ENCODE results near the gene SMARCAL1. TPM values are rescaled to one million over a fixed set of nuclear protein-coding genes. Genes with fewer than 3 reads are reported as not detected.

Gene SMARCAL1
- total and polyA plus RNA-seq, 2 of the 13 experiments (the other 11 are each of a cell fraction or from before 2014, with no cell fraction given) = 12.7 to 21.3 TPM

DNA sequence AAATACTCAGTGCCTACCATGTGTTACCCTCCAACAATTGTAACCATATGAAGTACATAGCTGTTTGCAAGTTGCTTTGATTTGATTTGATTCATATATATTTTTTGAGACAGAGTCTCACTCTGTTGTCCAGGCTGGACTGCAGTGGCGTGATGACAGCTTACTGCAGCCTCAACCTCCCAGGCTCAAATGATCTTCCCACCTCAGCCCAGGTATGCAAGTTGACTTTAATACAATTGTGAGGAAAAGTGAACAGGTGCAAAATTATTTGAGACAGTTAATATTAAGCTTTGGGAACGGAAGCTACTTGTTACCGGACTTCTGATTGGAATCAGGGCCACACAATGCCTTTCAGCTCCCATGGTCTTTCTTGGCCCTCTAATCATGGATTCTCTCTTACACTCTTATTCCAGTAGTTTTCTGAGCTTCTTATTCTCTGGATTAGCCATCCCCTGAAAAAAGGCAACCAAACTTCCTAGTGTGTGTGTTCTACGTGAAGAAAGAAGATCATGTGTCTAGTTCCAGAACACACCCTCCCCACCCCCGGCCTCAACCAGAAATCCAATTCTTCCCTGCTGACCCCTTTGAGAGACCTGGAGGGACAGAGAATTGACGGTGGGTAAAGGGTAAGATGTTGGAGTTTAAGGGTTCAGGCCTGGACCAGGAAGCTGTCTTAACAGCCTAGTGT, 85.2 kb downstream of the SMARCAL1 start:
- in situ Hi-C loops (cut with HindIII; ENCODE audit: extremely low pct_ligation_motif_present, low pct_unique_long_range_greater_than_20kb) (no loop called here), intact Hi-C loops (cut with micrococcal nuclease; ENCODE audit: unreplicated experiment) (loop anchor here (1.0 kb wide), 1 partner anchor 85 kb away; the partner anchor contains the start of gene SMARCAL1)
- Histone ChIP-seq H3K27ac (ENCODE audit: extremely low read length, insufficient read depth, low read length) (peak overlapping the region; percentile 89), H3K27me3 (ENCODE audit: control insufficient read depth in 1 of 2, insufficient read depth in 2 of 2, low read length in 2 of 2) (peaks cover 0 to 5% of the 10 kb centered on the region in 2 experiments; a peak in 1 of 5 replicates), H3K9ac (ENCODE audit: insufficient read depth, low read depth, low read length) (peak overlapping the region; percentile 100), H2AFZ (ENCODE audit: low read length) (peak overlapping the region; percentile 89), H3K4me2 (ENCODE audit: low read depth, low read length) (peak overlapping the region; percentile 80), H3K4me3 (replicated peaks in 1 of 3; ENCODE audit: insufficient read depth in 1 of 3, low read depth in 2 of 3, low read length in 3 of 3) (peak overlapping the region; percentile 86 to 95 (median 92)), H3K4me1 (ENCODE audit: insufficient read depth, low read length) (peaks cover 44% of the 10 kb centered on the region), H3K9me3 (ENCODE audit: low read length) (no peaks in the 10 kb centered on the region), H3K36me3 (replicated peaks in 1 of 2; ENCODE audit: control insufficient read depth in 1 of 2, insufficient read depth in 2 of 2, low read length in 2 of 2) (peaks cover 4 to 36% of the 10 kb centered on the region in 2 experiments), H3K79me2 (ENCODE audit: insufficient read depth, low read length) (peaks cover 47% of the 10 kb centered on the region), H4K20me1 (ENCODE audit: insufficient read depth, low read length) (peaks cover 38% of the 10 kb centered on the region)
- ChIA-PET POLR2A (interaction anchor here (1.2 to 1.9 kb wide), 10 partner anchors 9 to 309 kb away, joined by 3 to 21 read pairs (median 8); partner anchors contain the start of gene SMARCAL1), CTCF (ENCODE audit: low intra/inter-chr PET ratio, low total read pairs) (no interaction called here)
- no peak for DNase-seq (ENCODE audit: low spot score)
- 64% methylated on average over 6 of the region's 6 CpGs for WGBS (ENCODE audit: low lambda C conversion rate)
- no TSS peak for BruUV-seq (replicated peaks)
- no peak for FAIRE-seq
- ATAC-seq = no peak
- no peak for TF ChIP-seq SATB2 (CRISPR knock-in tag; IDR thresholded peaks at IDR 0.05)
- no peak for TF ChIP-seq ZZZ3 (CRISPR knock-in tag; IDR thresholded peaks at IDR 0.05; ENCODE audit: borderline replicate concordance)
- peak; percentile 71 for TF ChIP-seq ZNF121 (CRISPR knock-in tag; IDR thresholded peaks at IDR 0.05)
- TF ChIP-seq, protein P1, sequence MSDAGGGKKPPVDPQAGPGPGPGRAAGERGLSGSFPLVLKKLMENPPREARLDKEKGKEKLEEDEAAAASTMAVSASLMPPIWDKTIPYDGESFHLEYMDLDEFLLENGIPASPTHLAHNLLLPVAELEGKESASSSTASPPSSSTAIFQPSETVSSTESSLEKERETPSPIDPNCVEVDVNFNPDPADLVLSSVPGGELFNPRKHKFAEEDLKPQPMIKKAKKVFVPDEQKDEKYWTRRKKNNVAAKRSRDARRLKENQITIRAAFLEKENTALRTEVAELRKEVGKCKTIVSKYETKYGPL (CRISPR knock-in tag; IDR thresholded peaks at IDR 0.05) = no peak
- no peak for TF ChIP-seq CREM (IDR thresholded peaks at IDR 0.05)
- no peak for TF ChIP-seq CREM (CRISPR knock-in tag; IDR thresholded peaks at IDR 0.05)
- no peak for TF ChIP-seq HOXA9 (CRISPR knock-in tag; IDR thresholded peaks at IDR 0.05; ENCODE audit: borderline replicate concordance)
- TF ChIP-seq GABPB1 (CRISPR knock-in tag; IDR thresholded peaks at IDR 0.05) = no peak
- TF ChIP-seq ZFP36L1 (CRISPR knock-in tag; IDR thresholded peaks at IDR 0.05) = 0 out of 2 replicates have a peak, but pooled peaks have one; percentile 21
- TF ChIP-seq TCF7L2 (IDR thresholded peaks at IDR 0.05; ENCODE audit: low read depth, low read length) = no peak
- TF ChIP-seq MAZ (IDR thresholded peaks at IDR 0.05; ENCODE audit: borderline replicate concordance, low read depth, low read length) = no peak
- TF ChIP-seq MAZ (CRISPR knock-in tag; IDR thresholded peaks at IDR 0.05; ENCODE audit: low read depth) = no peak
- TF ChIP-seq ETV6 (CRISPR knock-in tag; conservative IDR thresholded peaks at IDR 0.05) = no peak
- TF ChIP-seq, protein P2, sequence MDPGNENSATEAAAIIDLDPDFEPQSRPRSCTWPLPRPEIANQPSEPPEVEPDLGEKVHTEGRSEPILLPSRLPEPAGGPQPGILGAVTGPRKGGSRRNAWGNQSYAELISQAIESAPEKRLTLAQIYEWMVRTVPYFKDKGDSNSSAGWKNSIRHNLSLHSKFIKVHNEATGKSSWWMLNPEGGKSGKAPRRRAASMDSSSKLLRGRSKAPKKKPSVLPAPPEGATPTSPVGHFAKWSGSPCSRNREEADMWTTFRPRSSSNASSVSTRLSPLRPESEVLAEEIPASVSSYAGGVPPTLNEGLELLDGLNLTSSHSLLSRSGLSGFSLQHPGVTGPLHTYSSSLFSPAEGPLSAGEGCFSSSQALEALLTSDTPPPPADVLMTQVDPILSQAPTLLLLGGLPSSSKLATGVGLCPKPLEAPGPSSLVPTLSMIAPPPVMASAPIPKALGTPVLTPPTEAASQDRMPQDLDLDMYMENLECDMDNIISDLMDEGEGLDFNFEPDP (CRISPR knock-in tag; conservative IDR thresholded peaks at IDR 0.05) = 0 out of 2 replicates have a peak, but pooled peaks have one; percentile 18
- no peak for TF ChIP-seq ZMYM4 (CRISPR knock-in tag; IDR thresholded peaks at IDR 0.05)
- TF ChIP-seq, protein P3, sequence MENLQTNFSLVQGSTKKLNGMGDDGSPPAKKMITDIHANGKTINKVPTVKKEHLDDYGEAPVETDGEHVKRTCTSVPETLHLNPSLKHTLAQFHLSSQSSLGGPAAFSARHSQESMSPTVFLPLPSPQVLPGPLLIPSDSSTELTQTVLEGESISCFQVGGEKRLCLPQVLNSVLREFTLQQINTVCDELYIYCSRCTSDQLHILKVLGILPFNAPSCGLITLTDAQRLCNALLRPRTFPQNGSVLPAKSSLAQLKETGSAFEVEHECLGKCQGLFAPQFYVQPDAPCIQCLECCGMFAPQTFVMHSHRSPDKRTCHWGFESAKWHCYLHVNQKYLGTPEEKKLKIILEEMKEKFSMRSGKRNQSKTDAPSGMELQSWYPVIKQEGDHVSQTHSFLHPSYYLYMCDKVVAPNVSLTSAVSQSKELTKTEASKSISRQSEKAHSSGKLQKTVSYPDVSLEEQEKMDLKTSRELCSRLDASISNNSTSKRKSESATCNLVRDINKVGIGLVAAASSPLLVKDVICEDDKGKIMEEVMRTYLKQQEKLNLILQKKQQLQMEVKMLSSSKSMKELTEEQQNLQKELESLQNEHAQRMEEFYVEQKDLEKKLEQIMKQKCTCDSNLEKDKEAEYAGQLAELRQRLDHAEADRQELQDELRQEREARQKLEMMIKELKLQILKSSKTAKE (CRISPR knock-in tag; IDR thresholded peaks at IDR 0.05; ENCODE audit: borderline replicate concordance) = no peak
- TF ChIP-seq PHF20 (CRISPR knock-in tag; IDR thresholded peaks at IDR 0.05) = no peak
- no peak for TF ChIP-seq ETV5 (CRISPR knock-in tag; IDR thresholded peaks at IDR 0.05; ENCODE audit: borderline replicate concordance)
- TF ChIP-seq IRX3 (CRISPR knock-in tag; IDR thresholded peaks at IDR 0.05; ENCODE audit: borderline replicate concordance, low read depth) = no peak
- TF ChIP-seq SALL2 (CRISPR knock-in tag; IDR thresholded peaks at IDR 0.05) = 0 out of 2 replicates have a peak, but pooled peaks have one; percentile 5
- no peak for TF ChIP-seq ZNF160 (CRISPR knock-in tag; IDR thresholded peaks at IDR 0.05)
